Lung (tissue), 12 donors: ENCODE results near the gene MYH11. TPM values are rescaled to one million over a fixed set of nuclear protein-coding genes. Genes with fewer than 3 reads are reported as not detected.

Experiments
- ATAC-seq: fragments of 200-7000 bp; cut with Tn5 transposase; one replicate; pipeline ENCODE4 v1.9.1; 2020; ENCODE audit warnings: moderate number of reproducible peaks; ENCODE audit not compliant: insufficient read depth, low FRiP score
- DNase-seq, 3 donors: peaks; one replicate each; pipeline ENCODE4 v3.0.0-alpha.2; 2013 to 2017
- H3K27ac ChIP-seq, 2 donors: one replicate each; pipeline ENCODE4 v1.5.1; 2013; ENCODE audit warnings: mild to moderate bottlenecking in 2 of 2, moderate library complexity in 2 of 2, control low read depth in 1 of 2, inconsistent platforms in 1 of 2, low read depth in 1 of 2, low read length in 1 of 2
- H3K27me3 ChIP-seq, 3 donors: one replicate each; pipeline ENCODE4 v1.5.1; 2013; ENCODE audit warnings: low read length in 2 of 3; ENCODE audit not compliant: control insufficient read depth in 3 of 3, insufficient read depth in 3 of 3
- H3K36me3 ChIP-seq, 4 donors: one replicate each; pipeline ENCODE4 v1.5.1; 2013; ENCODE audit warnings: low read length in 4 of 4, mild to moderate bottlenecking in 1 of 4, moderate library complexity in 1 of 4; ENCODE audit not compliant: control insufficient read depth in 4 of 4, insufficient read depth in 4 of 4
- H3K4me1 ChIP-seq, 5 donors: one replicate each; pipeline ENCODE4 v1.5.1; 2013; ENCODE audit warnings: low read length in 5 of 5, mild to moderate bottlenecking in 2 of 5, moderate library complexity in 1 of 5; ENCODE audit not compliant: control insufficient read depth in 5 of 5, insufficient read depth in 5 of 5
- H3K4me3 ChIP-seq: one replicate; pipeline ENCODE4 v1.5.1; 2013; ENCODE audit warnings: mild to moderate bottlenecking, control low read depth, moderate library complexity
- H3K9ac ChIP-seq, 2 donors: one replicate each; pipeline ENCODE4 v1.5.1; 2013; ENCODE audit warnings: low read length in 2 of 2, control low read depth in 1 of 2; ENCODE audit not compliant: insufficient read depth in 1 of 2
- H3K9me3 ChIP-seq, 4 donors: one replicate each; pipeline ENCODE4 v1.5.1; 2013; ENCODE audit warnings: low read length in 3 of 4, mild to moderate bottlenecking in 1 of 4, moderate library complexity in 1 of 4; ENCODE audit not compliant: control insufficient read depth in 4 of 4, insufficient read depth in 3 of 4
- CTCF ChIP-seq: IDR thresholded peaks from 2 replicates; pipeline ENCODE4 v1.5.1; 2012; ENCODE audit warnings: mild to moderate bottlenecking; ENCODE audit errors: control extremely low read depth, extremely low read depth
- WGBS, 2 donors: extraction: QIAGEN DNeasy Blood & Tissue Kit; methylation state at CpG; one replicate each; pipeline ENCODE4 v1.1.7; 2013; 5-methylcytosine and 5-hydroxymethylcytosine counted together
- polyA plus RNA-seq, 2 donors: library from polyadenylated mRNA; stranded (reverse); fragments of 200-250 nt; gene quantifications; one replicate each; pipeline ENCODE4 v1.2.1, GENCODE V29; 2013
- total RNA-seq, 2 donors: library from RNA; depleted of rRNA in 1 of 2; stranded (reverse); fragments of >200 nt in 1 of 2; gene quantifications; one replicate each; pipeline ENCODE4 v1.2.1, GENCODE V29; 2014 to 2021
- donor health status: control.
- donor health status: control.
- donor health status: Bipolar disorder and iron deficiency.
- donor health status: healthy.
- donor health status: DM: yes; HTN: yes; CAD: no.

Gene MYH11
- total and polyA plus RNA-seq, 4 donors = 25.7 to 146 (median 55.0) TPM

GRCh38 chr16:15775209-15775608 is 81.6 kb downstream of the MYH11 start:
- H3K4me1 ChIP-seq = peaks cover 0 to 2% (median 0%) of the 10 kb centered on the region in 5 donors
- H3K27me3 ChIP-seq = no peaks in the 10 kb centered on the region
- H3K36me3 ChIP-seq = no peaks in the 10 kb centered on the region
- H3K9me3 ChIP-seq = peaks cover 0 to 2% (median 0%) of the 10 kb centered on the region in 4 donors
- no peak for TF ChIP-seq CTCF
- H3K27ac ChIP-seq = no peak overlapping the region
- no peak overlapping the region for H3K4me3 ChIP-seq
- DNase-seq (no peak), ATAC-seq (no peak)
- no peak overlapping the region for H3K9ac ChIP-seq

GRCh38 chr16:15773968-15774367 is 82.9 kb downstream of the MYH11 start:
- Histone ChIP-seq H3K27me3 (no peaks in the 10 kb centered on the region), H3K9me3 (peaks cover 0 to 2% (median 0%) of the 10 kb centered on the region in 4 donors), H3K27ac (no peak overlapping the region), H3K4me3 (no peak overlapping the region), H3K9ac (no peak overlapping the region), H3K36me3 (no peaks in the 10 kb centered on the region), H3K4me1 (peaks cover 0 to 2% (median 0%) of the 10 kb centered on the region in 5 donors)
- no peak for ATAC-seq
- DNase-seq = peak in 2 of 3 donors; percentile 40 to 55
- TF ChIP-seq CTCF = no peak
- WGBS, 2 donors = 62 to 80% methylated on average over 6 of the region's 6 CpGs

- ATAC-seq = no peak
- TF ChIP-seq CTCF = no peak
- 85 to 87% methylated on average over 11 of the region's 11 CpGs for WGBS, 2 donors
- DNase-seq = no peak
- Histone ChIP-seq H3K27me3 (no peaks in the 10 kb centered on the region), H3K27ac (no peak overlapping the region), H3K4me3 (no peak overlapping the region), H3K9me3 (peaks cover 0 to 2% (median 0%) of the 10 kb centered on the region in 4 donors), H3K36me3 (no peaks in the 10 kb centered on the region), H3K9ac (no peak overlapping the region), H3K4me1 (peaks cover 0 to 2% (median 0%) of the 10 kb centered on the region in 5 donors)
Observed at GRCh38 chr16:15772579-15773293, 84.1 kb downstream of the MYH11 start.
